GM12878 (cell line): ENCODE data around the gene PNPLA8. TPM values are rescaled to one million over a fixed set of nuclear protein-coding genes. Genes with fewer than 3 reads are reported as not detected.

Experiments used
- ATAC-seq: fragments of 200-7000 bp; cut with Tn5 transposase; 3 replicates; pipeline ENCODE4 v1.9.1; 2020; ENCODE audit warnings: mild to moderate bottlenecking, moderate library complexity
- BruUV-seq: library from RNA; stranded (reverse); fragments of 400-500 nt; replicated peaks from 2 replicates; lab custom pipeline; 2021; lab: Mats Ljungman, UMichigan
- CTCF ChIA-PET: fragments of 300-600 bp; sonication (Branson Sonifier 250); formaldehyde crosslinking; extraction: SDS; loops from one replicate; lab custom pipeline; 2021; ENCODE audit warnings: inconsistent platforms; lab: Yijun Ruan, JAX
- POLR2A ChIA-PET: fragments of 350-600 bp; formaldehyde crosslinking; extraction: SDS; loops from one replicate; lab custom pipeline; 2021; ENCODE audit warnings: inconsistent platforms; lab: Charles Lee
- RAD21 ChIA-PET: fragments of 300-600 bp; sonication (Branson Sonifier 250); formaldehyde crosslinking; loops from one replicate; lab custom pipeline; 2023; ENCODE audit warnings: antibody characterized with exemption; ENCODE audit not compliant: unreplicated experiment; lab: Charles Lee
- SMC1A ChIA-PET: fragments of 300-600 bp; sonication (Branson Sonifier 250); formaldehyde crosslinking; loops from one replicate; lab custom pipeline; 2023; ENCODE audit not compliant: unreplicated experiment, uncharacterized antibody; lab: Charles Lee
- DNase-seq: peaks from one replicate; pipeline ENCODE4 v3.0.0-alpha.2; 2011; ENCODE audit warnings: low read depth, low spot score
- FAIRE-seq: peaks from 3 replicates; lab custom pipeline; 2011; peaks lifted over from hg19 to GRCh38; lab: Jason Lieb, UNC
- H2AFZ ChIP-seq: 2 replicates; pipeline ENCODE4 v1.6.0; 2011; ENCODE audit warnings: low read depth, low read length, control low read depth; ENCODE audit not compliant: control insufficient read depth
- H3K27ac ChIP-seq: 2 replicates; pipeline ENCODE4 v1.5.1; 2011; ENCODE audit warnings: control low read depth; ENCODE audit not compliant: control insufficient read depth, insufficient read depth
- H3K27me3 ChIP-seq, 2 experiments: replicated peaks in 1 of 2; 2 replicates each; pipeline versions ENCODE4 v1.6.0 to v1.6.1; 2011; ENCODE audit warnings: low read length in 1 of 2; ENCODE audit not compliant: control insufficient read depth in 2 of 2, insufficient read depth in 2 of 2
- H3K36me3 ChIP-seq, 2 experiments: 2 replicates each; pipeline ENCODE4 v1.5.1; 2011; ENCODE audit warnings: low read length in 1 of 2; ENCODE audit not compliant: control insufficient read depth in 2 of 2, insufficient read depth in 2 of 2
- H3K4me1 ChIP-seq: 2 replicates; pipeline ENCODE4 v1.6.1; 2011; ENCODE audit warnings: mild to moderate bottlenecking, low read length, moderate library complexity, mixed read lengths; ENCODE audit not compliant: control insufficient read depth, insufficient read depth
- H3K4me2 ChIP-seq: 2 replicates; pipeline ENCODE4 v1.6.0; 2011; ENCODE audit warnings: control low read depth; ENCODE audit not compliant: control insufficient read depth, insufficient read depth
- H3K4me3 ChIP-seq: fragments of 200-600 bp; sonication (generic); 2 replicates; pipeline ENCODE4 v1.5.1; 2016
- H3K79me2 ChIP-seq: 2 replicates; pipeline ENCODE4 v1.6.0; 2011; ENCODE audit warnings: low read length; ENCODE audit not compliant: control insufficient read depth, insufficient read depth
- H3K9ac ChIP-seq: 2 replicates; pipeline ENCODE4 v1.8.0; 2011; ENCODE audit warnings: low read length, control low read depth, mixed read lengths; ENCODE audit not compliant: control insufficient read depth, insufficient read depth
- H3K9me3 ChIP-seq: replicated peaks from 3 replicates; pipeline ENCODE4 v1.5.1; 2011; ENCODE audit warnings: mild to moderate bottlenecking, low read length; ENCODE audit not compliant: control insufficient read depth, insufficient read depth
- H4K20me1 ChIP-seq: 2 replicates; pipeline ENCODE4 v1.6.0; 2011; ENCODE audit not compliant: control insufficient read depth, insufficient read depth
- ATF3 ChIP-seq: IDR thresholded peaks from 2 replicates; pipeline ENCODE4 v1.6.1; 2011; ENCODE audit warnings: low read depth, mild to moderate bottlenecking, low read length, moderate library complexity, borderline replicate concordance; ENCODE audit errors: extremely low read depth
- CEBPZ ChIP-seq: fragments of 150-350 bp; IDR thresholded peaks from 2 replicates; pipeline ENCODE4 v1.6.1; 2016; ENCODE audit warnings: low read depth, low read length
- CHD2 ChIP-seq: IDR thresholded peaks from 2 replicates; pipeline ENCODE4 v1.6.1; 2011; ENCODE audit warnings: low read depth, low read length, improper control_type of control experiment, borderline replicate concordance
- E2F8 ChIP-seq: fragments of 450-650 bp; IDR thresholded peaks from 2 replicates; pipeline ENCODE4 v1.6.1; 2018; ENCODE audit warnings: mild to moderate bottlenecking, low read depth, moderate library complexity; ENCODE audit not compliant: partially characterized antibody
- EP300 ChIP-seq, 2 experiments: fragments of 150-350 bp in 1 of 2; IDR thresholded peaks; 2 replicates each; pipeline ENCODE4 v1.6.1; 2011 to 2012; ENCODE audit warnings: low read depth in 2 of 2, low read length in 2 of 2, borderline replicate concordance in 1 of 2, improper control_type of control experiment in 1 of 2, inconsistent platforms in 1 of 2; ENCODE audit not compliant: control insufficient read depth in 1 of 2
- FOXK2 ChIP-seq: fragments of 450-650 bp; IDR thresholded peaks from 2 replicates; pipeline ENCODE4 v1.6.1; 2017; ENCODE audit warnings: mild to moderate bottlenecking, moderate library complexity
- GATAD2B ChIP-seq: fragments of 450-650 bp; conservative IDR thresholded peaks from 2 replicates; pipeline ENCODE4 v1.6.1; 2017; ENCODE audit warnings: low read depth, mild to moderate bottlenecking, moderate library complexity
- KDM1A ChIP-seq: fragments of 200-600 bp; sonication (generic); IDR thresholded peaks from 2 replicates; pipeline ENCODE4 v1.6.1; 2016; ENCODE audit warnings: borderline replicate concordance
- LARP7 ChIP-seq: fragments of 450-650 bp; IDR thresholded peaks from 2 replicates; pipeline ENCODE4 v1.6.1; 2017; ENCODE audit warnings: mild to moderate bottlenecking
- MTA2 ChIP-seq: fragments of 450-650 bp; IDR thresholded peaks from 2 replicates; pipeline ENCODE4 v1.6.1; 2016; ENCODE audit warnings: low read depth, mild to moderate bottlenecking, moderate library complexity
- RUNX3 ChIP-seq: IDR thresholded peaks from 2 replicates; pipeline ENCODE4 v1.6.1; 2012; ENCODE audit warnings: low read length, inconsistent platforms
- SIN3A ChIP-seq: IDR thresholded peaks from 2 replicates; pipeline ENCODE4 v1.6.1; 2012; ENCODE audit warnings: low read depth, low read length, improper control_type of control experiment
- STAT3 ChIP-seq: IDR thresholded peaks from 2 replicates; pipeline ENCODE4 v1.6.1; 2011; ENCODE audit warnings: low read depth, low read length, improper control_type of control experiment
- SUPT20H ChIP-seq: IDR thresholded peaks from 2 replicates; pipeline ENCODE4 v1.6.1; 2011; ENCODE audit warnings: low read depth, mild to moderate bottlenecking, low read length, moderate library complexity, borderline replicate concordance; ENCODE audit not compliant: control insufficient read depth
- TAF1 ChIP-seq: IDR thresholded peaks from 2 replicates; pipeline ENCODE4 v1.6.1; 2011; ENCODE audit warnings: mild to moderate bottlenecking, low read depth, low read length, borderline replicate concordance
- in situ Hi-C: fragments of 300-500 bp; cut with MboI; formaldehyde crosslinking; loops from 9 replicates; pipeline ENCODE4 v1.14.3; 2018; ENCODE audit warnings: mixed read lengths
- intact Hi-C: fragments of 100-400 bp; cut with micrococcal nuclease; formaldehyde crosslinking; loops from one replicate; pipeline ENCODE4 v1.14.2; 2022; ENCODE audit not compliant: unreplicated experiment
- polyA plus RNA-seq, 11 experiments: library from polyadenylated mRNA; depleted of rRNA in 4 of 11; unstranded in 6 of 11; stranded (reverse) in 5 of 11; fragments of >200 nt; fragmentation: Nextera tagmentation in 4 of 11; fragmentation: Illumina TruSeq in 1 of 11; extraction: Ambion mirVana in 4 of 11; extraction: Trizol in 1 of 11; gene quantifications; 1 replicate in 1 of 11; 2 replicates in 10 of 11; pipeline versions ENCODE4 v1.2.1 to v1.2.3, GENCODE V29; 2011 to 2016; ENCODE audit warnings: inconsistent platforms in 2 of 11, missing spikeins in 2 of 11, low read depth in 1 of 11
- total RNA-seq, 4 experiments: library from RNA; depleted of rRNA in 3 of 4; stranded (reverse); fragments of >200 nt in 3 of 4; fragmentation: Illumina TruSeq in 1 of 4; extraction: Trizol in 1 of 4; gene quantifications; 2 replicates each; pipeline versions ENCODE4 v1.2.1 to v1.2.3, GENCODE V29; 2013 to 2021

The PNPLA8 gene
- total and polyA plus RNA-seq, 10 of the 15 experiments (the other 5 are each of a cell fraction or from before 2014, with no cell fraction given): 8.0 to 16.3 (median 12.2) TPM

- TF ChIP-seq MTA2 (no peak), ATF3 (no peak), KDM1A (no peak), FOXK2 (no peak), TAF1 (no peak)
Measured at GRCh38 chr7:108450160-108450559, 75.8 kb downstream of the PNPLA8 start (continued).

GRCh38 chr7:108449521-108449920 lies 76.4 kb downstream of the PNPLA8 start:
- no peaks in the 10 kb centered on the region for H3K4me1 ChIP-seq
- in situ Hi-C loops: no loop called here
- RAD21 ChIA-PET: no interaction called here
- TF ChIP-seq MTA2 (no peak), E2F8 (no peak), CHD2 (no peak), RUNX3 (no peak), LARP7 (no peak), SUPT20H (no peak), GATAD2B (no peak), SIN3A (no peak), STAT3 (no peak), CEBPZ (no peak), EP300 (IDR thresholded peaks at IDR 0.05; ENCODE audit: borderline replicate concordance in 1 of 2, control insufficient read depth in 1 of 2, low read depth in 2 of 2, low read length in 2 of 2) (no peak)

More at GRCh38 chr7:108449521-108449920, 76.4 kb downstream of the PNPLA8 start:
- CTCF ChIA-PET: interaction anchor here (0.6 to 2.4 kb wide), 4 partner anchors 21 to 354 kb away, joined by 3 to 8 read pairs (median 4); no protein-coding TSS in a partner anchor
- no peaks in the 10 kb centered on the region for H3K36me3 ChIP-seq
- DNase-seq (no peak), FAIRE-seq (no peak), ATAC-seq (no peak)
- no peak overlapping the region for H3K4me3 ChIP-seq
- peaks cover 1 to 2% of the 10 kb centered on the region in 2 experiments for H3K27me3 ChIP-seq
- H3K9me3 ChIP-seq: no peaks in the 10 kb centered on the region
- no peak overlapping the region for H2AFZ ChIP-seq
- no peak overlapping the region for H3K4me2 ChIP-seq
- POLR2A ChIA-PET: no interaction called here
- no peak overlapping the region for H3K9ac ChIP-seq
- no TSS peak for BruUV-seq
- H3K79me2 ChIP-seq: no peaks in the 10 kb centered on the region
- intact Hi-C loops: no loop called here
- SMC1A ChIA-PET: interaction anchor here (0.7 to 1.8 kb wide), 9 partner anchors 9 to 140 kb away, joined by 3 to 5 read pairs (median 3); no protein-coding TSS in a partner anchor
- H3K27ac ChIP-seq: no peak overlapping the region
- no peaks in the 10 kb centered on the region for H4K20me1 ChIP-seq
